Loucy (cell line): Measurements from ENCODE around the gene RSKR.
"Not testable (repeated sequence)": the region's sequence is repeated elsewhere in the genome, so short reads cannot be mapped to it uniquely, and the experiment has no call there.

Experiments
- EZH2phosphoT487 ChIP-seq: fragments of 200-600 bp; IDR thresholded peaks from 2 replicates; pipeline ENCODE4 v1.6.1; 2018; ENCODE audit warnings: antibody characterized with exemption, mild to moderate bottlenecking, moderate library complexity, borderline replicate concordance
- TF ChIP-seq, protein P1 (sequence below): fragments of 200-600 bp; sonication (generic); conservative IDR thresholded peaks from 2 replicates; pipeline ENCODE4 v1.5.1; 2014; ENCODE audit warnings: mild to moderate bottlenecking, antibody characterized with exemption, low read length

DNA sequence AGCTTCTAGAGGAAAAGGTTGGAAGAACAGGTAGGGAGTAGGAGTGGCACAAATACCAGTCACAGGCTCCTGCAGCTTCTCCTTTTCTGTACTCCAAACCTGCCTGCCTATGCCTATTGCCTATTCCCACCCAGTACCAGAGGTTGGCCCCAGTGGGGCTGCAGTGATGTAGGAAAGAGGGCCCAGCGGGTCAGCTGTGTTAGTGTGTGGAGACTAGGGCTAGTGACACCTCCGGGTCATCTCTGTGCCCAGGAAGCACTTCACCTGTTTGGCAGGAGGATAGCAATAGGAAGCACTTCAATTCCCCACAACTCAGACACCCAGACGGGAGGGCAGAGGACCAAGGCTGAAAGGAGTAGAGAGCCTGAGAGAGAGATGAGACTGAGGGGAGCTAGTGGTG, 38.0 kb downstream of the RSKR start:
- TF ChIP-seq, protein P1, sequence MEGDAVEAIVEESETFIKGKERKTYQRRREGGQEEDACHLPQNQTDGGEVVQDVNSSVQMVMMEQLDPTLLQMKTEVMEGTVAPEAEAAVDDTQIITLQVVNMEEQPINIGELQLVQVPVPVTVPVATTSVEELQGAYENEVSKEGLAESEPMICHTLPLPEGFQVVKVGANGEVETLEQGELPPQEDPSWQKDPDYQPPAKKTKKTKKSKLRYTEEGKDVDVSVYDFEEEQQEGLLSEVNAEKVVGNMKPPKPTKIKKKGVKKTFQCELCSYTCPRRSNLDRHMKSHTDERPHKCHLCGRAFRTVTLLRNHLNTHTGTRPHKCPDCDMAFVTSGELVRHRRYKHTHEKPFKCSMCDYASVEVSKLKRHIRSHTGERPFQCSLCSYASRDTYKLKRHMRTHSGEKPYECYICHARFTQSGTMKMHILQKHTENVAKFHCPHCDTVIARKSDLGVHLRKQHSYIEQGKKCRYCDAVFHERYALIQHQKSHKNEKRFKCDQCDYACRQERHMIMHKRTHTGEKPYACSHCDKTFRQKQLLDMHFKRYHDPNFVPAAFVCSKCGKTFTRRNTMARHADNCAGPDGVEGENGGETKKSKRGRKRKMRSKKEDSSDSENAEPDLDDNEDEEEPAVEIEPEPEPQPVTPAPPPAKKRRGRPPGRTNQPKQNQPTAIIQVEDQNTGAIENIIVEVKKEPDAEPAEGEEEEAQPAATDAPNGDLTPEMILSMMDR = not testable (repeated sequence)
- not testable (repeated sequence) for TF ChIP-seq EZH2phosphoT487
